HG03064 (cell line): ENCODE results near the gene NTNG2.

ENCODE experiments used
- ATAC-seq: cut with Tn5 transposase; IDR thresholded peaks from one replicate; pipeline ENCODE4 v1.9.1; 2021; ENCODE audit warnings: low read depth; ENCODE audit not compliant: unreplicated experiment

The NTNG2 gene

GRCh38 chr9:132199056-132199455, 37.2 kb downstream of the NTNG2 start:
- no peak for ATAC-seq

DNA sequence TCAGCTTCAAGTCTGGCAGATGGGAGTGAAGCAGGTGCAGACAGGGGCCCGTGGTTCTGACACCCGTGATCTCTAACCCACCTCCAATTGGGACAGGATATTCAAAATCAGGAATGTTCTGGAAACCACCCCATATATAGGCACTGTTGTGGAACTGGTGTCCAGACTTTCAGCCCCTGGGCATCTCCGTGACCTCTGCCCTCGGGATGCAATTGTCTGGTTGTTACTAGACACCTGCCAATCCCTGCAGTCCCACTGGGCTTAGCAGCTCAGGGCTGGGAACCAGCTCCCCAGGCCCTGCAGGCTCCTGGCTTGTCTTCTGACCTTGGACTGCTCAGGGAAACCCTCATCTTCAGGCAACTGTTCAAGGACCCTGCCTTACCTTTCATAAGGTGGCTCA, 38.8 kb downstream of the NTNG2 start:
- ATAC-seq = no peak

DNA sequence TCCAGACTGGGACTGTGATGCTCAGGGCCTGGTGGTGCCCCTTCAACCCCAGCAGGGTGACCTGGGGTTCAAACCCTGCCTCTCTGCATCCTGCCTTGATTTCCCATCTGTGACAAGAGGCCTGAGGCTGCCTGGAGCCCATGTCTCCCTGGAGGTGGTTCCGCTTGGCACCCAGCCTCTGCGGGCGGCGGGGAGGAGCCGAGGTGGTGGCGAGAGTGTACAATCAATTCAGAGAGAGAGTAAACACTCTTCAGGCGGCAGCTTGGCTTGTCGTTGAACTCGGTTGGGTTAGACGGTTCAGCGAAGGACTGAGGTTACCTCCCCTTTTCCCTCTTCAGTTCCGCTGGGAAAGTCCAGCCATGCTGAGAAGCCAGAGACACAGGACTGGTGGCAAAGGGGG, 39.3 kb downstream of the NTNG2 start:
- no peak for ATAC-seq

DNA sequence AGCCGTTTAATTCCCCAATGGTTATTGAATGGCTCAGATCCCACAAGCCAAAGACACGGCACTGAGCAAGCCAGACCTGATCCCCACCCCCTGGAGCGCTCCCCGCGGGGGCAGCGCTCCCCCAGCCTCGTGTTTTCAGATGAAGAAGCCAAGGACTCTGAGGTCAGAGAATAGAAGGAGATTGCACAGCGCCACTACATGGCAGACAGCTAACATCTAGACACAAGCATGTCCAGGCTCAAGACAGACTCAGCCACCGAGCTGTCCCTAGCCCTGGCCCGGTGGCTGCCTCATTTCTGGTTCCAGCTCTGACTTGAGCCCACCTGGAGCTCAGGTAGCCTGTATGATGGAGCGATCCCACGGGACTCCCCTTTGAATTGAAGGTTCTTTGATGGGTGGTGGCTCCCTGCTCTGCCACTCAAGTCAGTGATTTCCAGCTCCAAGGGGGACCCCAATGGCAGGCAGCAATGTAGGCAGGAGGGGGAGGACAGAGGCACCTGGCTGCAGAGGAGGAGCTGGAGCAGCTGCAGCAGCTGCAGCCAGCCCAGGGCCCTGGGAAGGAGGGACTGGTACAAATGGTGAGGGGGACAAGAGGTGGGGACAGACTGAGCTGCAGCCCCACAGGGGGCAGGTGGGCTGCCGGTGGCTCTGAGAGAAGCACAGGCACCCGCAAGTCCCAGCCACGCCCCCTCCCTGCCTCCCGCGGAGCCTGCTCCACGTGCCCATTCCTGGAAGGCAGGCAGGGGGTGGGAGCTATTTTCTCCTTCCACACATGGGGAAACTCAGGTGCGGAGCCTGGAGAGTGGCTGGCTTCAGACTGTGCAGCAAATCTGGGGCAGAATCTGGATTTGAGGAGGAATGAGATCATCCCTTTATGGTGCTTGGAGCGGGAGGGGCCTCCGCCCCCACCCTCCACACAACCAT, 40.2 kb downstream of the NTNG2 start:
- no peak for ATAC-seq

- no peak for ATAC-seq
These were observed 43.0 kb downstream of the NTNG2 start for GRCh38 chr9:132204883-132205282.

- ATAC-seq = no peak
These were observed 45.4 kb downstream of the NTNG2 start for GRCh38 chr9:132207215-132207614.

- ATAC-seq = no peak
These were observed 46.2 kb downstream of the NTNG2 start for GRCh38 chr9:132207839-132208615.

DNA sequence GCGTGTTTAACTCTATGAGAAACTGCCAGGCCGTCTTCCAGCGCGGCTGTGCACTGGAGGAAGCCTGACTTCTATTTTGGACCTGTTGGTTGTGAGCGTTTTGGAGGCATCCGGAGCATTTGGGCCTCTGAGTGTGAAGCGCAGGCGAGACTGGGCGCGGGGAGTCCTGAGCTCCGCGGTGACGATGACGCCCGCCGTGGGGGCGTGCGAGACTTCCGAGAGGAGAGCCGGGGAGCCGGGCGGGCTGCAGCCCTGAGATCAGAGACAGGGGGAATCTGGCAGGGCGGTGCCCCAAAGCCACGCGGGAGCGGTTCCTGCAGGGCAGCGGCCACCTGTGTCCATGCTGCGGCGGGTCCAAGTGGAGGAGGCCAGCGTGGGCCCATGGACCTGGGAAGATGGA, 47.4 kb downstream of the NTNG2 start:
- no peak for ATAC-seq

DNA sequence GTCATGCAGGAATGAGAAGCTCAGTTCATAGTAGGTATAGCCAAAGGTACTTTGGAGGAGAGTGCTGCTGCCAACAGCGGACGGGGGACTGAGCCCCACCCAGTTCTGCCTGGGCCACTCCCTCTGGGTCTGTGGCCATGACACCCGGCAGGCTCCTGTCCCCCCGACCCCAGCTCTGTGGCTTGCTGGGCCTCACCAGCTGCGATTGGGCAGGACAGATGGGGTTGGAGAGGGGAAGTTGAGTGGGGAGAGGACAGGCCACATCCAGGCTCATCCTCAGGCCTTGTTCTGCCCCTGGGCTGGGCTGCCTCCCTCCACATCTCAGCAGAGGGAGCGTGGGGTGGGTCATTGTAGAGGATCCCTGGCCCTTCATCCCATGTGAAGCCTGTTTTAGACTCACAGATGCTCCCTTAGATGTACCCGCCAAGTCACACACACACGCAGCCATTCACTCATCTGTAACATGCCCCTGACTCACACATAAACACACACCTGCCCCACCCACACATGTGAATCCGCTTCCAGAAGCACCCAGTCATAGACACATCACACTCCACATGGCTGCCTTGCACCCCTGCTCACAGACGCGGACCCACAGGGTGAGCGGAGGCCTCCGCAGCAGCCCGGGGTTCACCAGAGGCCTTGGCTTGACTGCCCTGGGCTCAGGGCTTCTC, 48.8 kb downstream of the NTNG2 start:
- ATAC-seq = no peak

DNA sequence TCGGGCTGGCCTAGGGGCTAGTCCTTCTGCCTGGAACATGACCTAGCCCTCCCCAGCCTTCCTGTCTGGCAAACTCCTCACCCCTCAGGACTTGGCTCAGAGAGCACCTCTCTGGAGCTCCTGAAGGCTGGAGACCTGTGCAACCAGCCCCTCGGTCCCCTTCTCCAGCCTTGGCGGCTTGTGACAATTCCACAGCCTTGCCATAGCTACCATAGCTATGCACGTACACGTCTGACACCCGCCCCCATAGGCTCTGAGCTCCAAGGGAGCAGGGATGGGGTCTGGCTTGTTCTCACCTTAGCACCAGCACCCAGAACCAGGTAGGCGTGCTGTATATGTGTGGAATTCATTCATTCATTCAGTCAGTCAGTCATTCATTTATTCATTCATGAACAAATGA, 49.7 kb downstream of the NTNG2 start:
- ATAC-seq = no peak

DNA sequence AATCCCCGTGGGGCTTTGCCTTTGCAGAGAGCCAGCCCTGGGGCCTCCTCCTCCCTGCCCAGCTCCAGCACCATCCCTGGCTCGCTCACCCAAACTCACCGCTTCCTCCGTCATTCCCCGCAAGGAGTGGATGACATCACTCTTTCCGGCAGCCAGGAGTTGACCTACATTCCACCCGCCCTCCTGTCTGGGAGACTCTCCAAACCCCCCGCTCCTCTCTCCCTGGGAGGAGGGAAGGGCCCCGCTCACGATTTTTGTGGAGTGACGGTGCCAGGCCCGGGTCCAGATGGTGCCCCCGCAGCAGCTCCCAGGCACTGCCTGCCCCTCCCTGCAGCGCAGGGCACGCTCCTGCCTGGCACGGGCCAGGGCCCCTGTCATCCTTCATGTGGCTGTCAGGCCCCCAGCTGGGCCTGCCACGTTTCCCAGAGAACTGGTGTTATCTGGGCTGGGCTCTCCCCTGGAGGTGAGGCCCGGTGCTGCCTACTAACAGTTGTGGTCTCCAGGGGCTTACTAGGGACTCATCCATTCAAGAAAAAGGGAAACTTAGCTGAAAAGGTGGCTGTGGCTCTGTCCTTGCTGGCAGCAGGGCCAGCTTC, 52.3 kb downstream of the NTNG2 start:
- no peak for ATAC-seq

- no peak for ATAC-seq
These were observed 55.2 kb downstream of the NTNG2 start for GRCh38 chr9:132216861-132217619.

DNA sequence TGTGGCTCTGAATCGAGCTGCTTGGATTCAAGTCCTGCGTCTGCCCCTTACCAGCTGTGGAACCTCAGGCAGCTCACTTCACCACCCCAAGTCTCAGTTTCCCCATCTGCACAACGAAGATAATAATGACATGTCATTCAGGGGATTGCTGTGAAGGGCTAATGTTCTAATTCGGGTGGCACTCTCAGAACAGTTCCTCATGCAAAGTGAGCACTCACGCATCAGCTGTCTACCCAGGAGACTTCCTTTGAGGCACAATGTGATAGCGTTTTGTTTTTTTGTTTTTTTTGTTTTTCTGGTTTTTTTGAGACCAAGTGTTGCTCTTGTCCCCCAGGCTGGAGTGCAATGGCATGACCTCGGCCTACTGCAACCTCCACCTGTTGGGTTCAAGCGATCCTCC, 56.4 kb downstream of the NTNG2 start:
- ATAC-seq = no peak

DNA sequence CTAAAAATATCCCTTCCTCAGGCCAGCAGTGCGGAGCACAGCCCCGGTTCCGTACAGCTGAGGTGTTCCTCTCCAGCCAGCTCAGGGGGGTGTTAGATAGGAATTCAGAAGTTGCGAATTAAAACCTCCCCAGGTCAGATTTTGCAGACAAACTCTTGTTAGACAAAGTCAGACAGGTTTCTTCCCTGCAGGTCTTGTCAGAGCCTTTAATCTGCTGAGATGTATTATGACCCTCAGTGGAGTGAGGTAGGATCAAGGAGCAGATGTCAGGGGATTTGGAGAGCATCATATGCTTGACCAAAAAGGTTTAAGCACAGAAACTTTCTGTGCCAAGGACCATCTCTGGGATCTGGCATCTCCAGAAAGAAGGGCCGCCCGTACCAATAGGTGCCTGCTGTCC, 60.1 kb downstream of the NTNG2 start:
- ATAC-seq = no peak

- no peak for ATAC-seq
These were observed 62.8 kb downstream of the NTNG2 start for GRCh38 chr9:132224645-132225044.

- ATAC-seq = no peak
These were observed 64.9 kb downstream of the NTNG2 start for GRCh38 chr9:132226571-132227430.

GRCh38 chr9:132228062-132228461, 66.2 kb downstream of the NTNG2 start:
- ATAC-seq = no peak

DNA sequence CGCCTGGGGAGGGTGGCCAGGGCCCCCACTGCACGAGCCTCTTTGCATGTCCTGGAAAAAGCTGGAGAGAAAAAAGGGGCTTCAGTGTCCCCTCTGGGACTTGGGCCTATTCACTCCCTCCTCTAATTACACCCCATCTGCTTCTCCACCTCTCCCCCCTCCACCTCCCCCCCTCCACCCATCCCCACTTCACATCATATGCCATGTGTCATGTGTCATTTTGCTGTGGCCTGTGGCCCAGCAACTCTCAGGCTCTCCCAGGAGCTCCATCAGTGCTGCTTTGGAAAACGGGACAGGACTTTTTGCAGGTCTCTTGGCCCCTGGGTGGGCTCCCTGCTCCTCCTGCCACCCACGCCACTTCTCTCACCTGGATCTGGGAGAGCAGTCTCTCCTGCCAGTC, 68.7 kb downstream of the NTNG2 start:
- ATAC-seq = no peak

DNA sequence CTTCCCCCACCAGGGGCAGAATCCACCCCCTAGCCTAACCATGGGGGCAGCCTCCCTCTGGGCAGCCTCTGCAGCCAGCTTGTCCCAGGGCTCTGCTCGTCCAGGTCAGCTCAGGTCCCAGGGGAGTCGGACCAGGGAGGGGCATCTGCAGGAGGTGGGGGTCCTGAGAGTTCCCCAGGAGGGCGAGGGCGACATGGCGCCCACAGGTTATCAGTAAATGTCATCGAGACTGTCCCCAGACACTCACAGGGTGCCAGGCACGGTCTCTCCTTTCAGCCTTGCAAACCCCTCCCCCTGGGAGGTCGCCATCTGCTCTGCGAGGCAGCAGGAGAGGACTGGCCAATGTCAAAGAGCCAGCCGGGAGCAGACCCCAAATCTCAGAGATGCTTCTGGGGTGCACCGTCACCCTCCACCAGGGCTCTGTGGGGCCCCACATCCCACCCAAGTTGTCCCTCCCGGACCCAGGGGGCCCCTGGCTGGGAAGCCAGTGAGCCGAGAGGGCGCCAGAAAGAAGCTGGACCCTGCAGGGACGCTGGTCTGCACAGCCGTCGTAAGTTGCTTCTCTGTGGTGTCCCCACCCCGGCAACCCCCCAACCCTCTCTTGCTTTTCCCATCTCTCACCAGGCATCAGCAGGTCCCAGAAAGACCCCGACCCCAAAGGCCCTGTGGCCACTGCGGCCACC, 69.3 kb downstream of the NTNG2 start:
- no peak for ATAC-seq
